ENCODE measurements around the gene ZSWIM8. TPM values are rescaled to one million over a fixed set of nuclear protein-coding genes. Genes with fewer than 3 reads are reported as not detected.

The ZSWIM8 gene
- total and polyA plus RNA-seq, 2 of the 8 experiments (the other 6 are each of a cell fraction or from before 2014, with no cell fraction given) = 44.7 to 99.7 TPM

- H3K56ac ChIP-seq (replicated peaks; ENCODE audit: insufficient read length, low read depth, low read length) = no peak overlapping the region
- no peaks in the 10 kb centered on the region for H3K79me2 ChIP-seq (ENCODE audit: control insufficient read depth in 1 of 2, insufficient read depth in 2 of 2, low read length in 2 of 2)
- FAIRE-seq (no peak), DNase-seq (ENCODE audit: low read depth in 1 of 2, low spot score in 2 of 2) (no peak)
- no peak overlapping the region for H3K4ac ChIP-seq (replicated peaks; ENCODE audit: insufficient read length, low read depth, low read length)
- H2BK15ac ChIP-seq (ENCODE audit: low read length) = no peak overlapping the region
- no peaks in the 10 kb centered on the region for H3K79me1 ChIP-seq (ENCODE audit: low read depth, low read length)
- no peak overlapping the region for H2AFZ ChIP-seq (ENCODE audit: low read length)
- no peak overlapping the region for H3K23ac ChIP-seq (ENCODE audit: insufficient read length)
- no peak overlapping the region for H4K91ac ChIP-seq (replicated peaks; ENCODE audit: insufficient read length, low read length)
- no peaks in the 10 kb centered on the region for H3K27me3 ChIP-seq (replicated peaks in 1 of 4; ENCODE audit: control insufficient read depth in 3 of 4, extremely low read depth in 1 of 4, insufficient read depth in 3 of 4, low read length in 3 of 4)
- H3K36me3 ChIP-seq (ENCODE audit: control insufficient read depth in 2 of 4, insufficient read depth in 4 of 4, low read length in 3 of 4) = peaks cover 6 to 30% (median 22%) of the 10 kb centered on the region in 4 experiments
- no peaks in the 10 kb centered on the region for H3K9me3 ChIP-seq (ENCODE audit: insufficient read depth in 2 of 2, low read depth in 1 of 2, low read length in 1 of 2)
- no peak overlapping the region for H3K27ac ChIP-seq (ENCODE audit: low read depth, low read length)
- TF ChIP-seq ZNF274 (IDR thresholded peaks at IDR 0.05; ENCODE audit: borderline replicate concordance, extremely low read depth, low read length) = no peak
- 0 out of 2 replicates have a peak, but pooled peaks have one; percentile 3 for TF ChIP-seq POLR2AphosphoS5 (IDR thresholded peaks at IDR 0.05; ENCODE audit: low read depth, low read length)
- H2BK20ac ChIP-seq (ENCODE audit: low read length) = no peak overlapping the region
- ChIA-PET CTCF (ENCODE audit: partially characterized antibody) (interaction anchor here (0.6 kb wide), 1 partner anchor 270 kb away, joined by 3 read pairs; no protein-coding TSS in a partner anchor), POLR2A (ENCODE audit: partially characterized antibody) (interaction anchor here (1.0 to 12.1 kb wide), 5 partner anchors 9 to 25 kb away, joined by 3 to 137 read pairs (median 7); partner anchors contain the start of genes CHCHD1, NDST2 and ZSWIM8)
- H3K4me1 ChIP-seq (replicated peaks in 1 of 4; ENCODE audit: control insufficient read depth in 3 of 4, insufficient read depth in 4 of 4, low read length in 3 of 4) = no peaks in the 10 kb centered on the region
- H2BK12ac ChIP-seq (ENCODE audit: low read depth, low read length) = no peak overlapping the region
- H4K5ac ChIP-seq (ENCODE audit: insufficient read length, low read depth, low read length) = no peak overlapping the region
- no peak overlapping the region for H2BK5ac ChIP-seq (ENCODE audit: low read depth, low read length)
- H3K14ac ChIP-seq (ENCODE audit: insufficient read length) = no peak overlapping the region
- 90% methylated on average over 5 of the region's 5 CpGs; no CpG with 5 or more reads in 1 of the 2 experiments for WGBS, 2 experiments (ENCODE audit: extremely low coverage in 1 of 2, insufficient coverage in 1 of 2, insufficient read length in 1 of 2, insufficient replicate concordance in 2 of 2, low coverage in 1 of 2, low lambda C conversion rate in 2 of 2, missing lambda C conversion rate in 1 of 2)
- H2BK120ac ChIP-seq (replicated peaks; ENCODE audit: low read depth, low read length) = no peak overlapping the region
- H4K20me1 ChIP-seq (replicated peaks in 1 of 2; ENCODE audit: control insufficient read depth in 1 of 2, insufficient read depth in 2 of 2, low read length in 2 of 2) = peaks cover 0 to 10% of the 10 kb centered on the region in 2 experiments
- no peak overlapping the region for H2AK5ac ChIP-seq (ENCODE audit: low read depth, low read length)
- H4K8ac ChIP-seq (ENCODE audit: extremely low read depth, insufficient read depth, low read length) = no peak overlapping the region
- H3K18ac ChIP-seq (ENCODE audit: extremely low read depth, low read length) = no peak overlapping the region
- no peak overlapping the region for H3K4me2 ChIP-seq (ENCODE audit: insufficient read depth in 1 of 2, low read depth in 2 of 2, low read length in 2 of 2)
- no peak overlapping the region for H3K4me3 ChIP-seq (ENCODE audit: extremely low read depth in 1 of 4, insufficient read depth in 2 of 4, low read depth in 3 of 4, low read length in 4 of 4)
- H3K9ac ChIP-seq (replicated peaks in 1 of 4; ENCODE audit: extremely low read depth in 1 of 4, low read depth in 3 of 4, low read length in 3 of 4) = no peak overlapping the region
- H3K23me2 ChIP-seq (ENCODE audit: low read depth, low read length) = 0 out of 2 replicates have a peak, but pooled peaks cover 2% of the 10 kb centered on the region
Measured at GRCh38 chr10:73796766-73797165, 11.4 kb downstream of the ZSWIM8 start.
